DOHH2 (cell line): Measurements from ENCODE around the gene MTARC2.

Experiments used
- H3F3A ChIP-seq: fragments of 200-600 bp; sonication (generic), shearing (Covaris generic); 2 replicates; pipeline ENCODE4 v1.6.0; 2016; ENCODE audit warnings: antibody characterized with exemption, mild to moderate bottlenecking; ENCODE audit not compliant: control insufficient read depth, insufficient read depth
- H3K27ac ChIP-seq: fragments of 200-600 bp; sonication (generic); 2 replicates; pipeline ENCODE4 v1.5.1; 2014; ENCODE audit warnings: low read depth, mild to moderate bottlenecking, low read length, moderate library complexity
- H3K27me3 ChIP-seq: fragments of 200-600 bp; sonication (generic); 2 replicates; pipeline ENCODE4 v1.6.1; 2014; ENCODE audit warnings: mild to moderate bottlenecking, low read length, mixed read lengths; ENCODE audit not compliant: control insufficient read depth
- H3K36me3 ChIP-seq: fragments of 200-600 bp; sonication (generic); 2 replicates; pipeline ENCODE4 v1.6.1; 2014; ENCODE audit warnings: mild to moderate bottlenecking, low read length, moderate library complexity, mixed read lengths; ENCODE audit not compliant: control insufficient read depth
- H3K4me1 ChIP-seq: fragments of 200-600 bp; sonication (generic); 2 replicates; pipeline ENCODE4 v1.6.1; 2014; ENCODE audit warnings: mild to moderate bottlenecking, low read length, mixed read lengths; ENCODE audit not compliant: control insufficient read depth
- H3K4me2 ChIP-seq: fragments of 200-600 bp; sonication (generic); 2 replicates; pipeline ENCODE4 v1.6.0; 2014; ENCODE audit warnings: mild to moderate bottlenecking, low read length, moderate library complexity
- H3K4me3 ChIP-seq: fragments of 200-600 bp; sonication (generic); 2 replicates; pipeline ENCODE4 v1.5.1; 2014; ENCODE audit warnings: mild to moderate bottlenecking, low read length, mixed read lengths
- H3K79me2 ChIP-seq: fragments of 200-600 bp; sonication (generic); 2 replicates; pipeline ENCODE4 v1.6.1; 2014; ENCODE audit warnings: mild to moderate bottlenecking, low read length, mixed read lengths; ENCODE audit not compliant: control insufficient read depth
- H3K9me2 ChIP-seq: fragments of 200-600 bp; sonication (generic); replicated peaks from 2 replicates; pipeline ENCODE4 v1.6.1; 2014; ENCODE audit warnings: mild to moderate bottlenecking, low read length, mixed read lengths; ENCODE audit not compliant: control insufficient read depth
- H3K9me3 ChIP-seq: fragments of 200-600 bp; sonication (generic); 2 replicates; pipeline ENCODE4 v1.6.1; 2014; ENCODE audit warnings: antibody characterized with exemption, low read length, mixed read lengths; ENCODE audit not compliant: control insufficient read depth, insufficient read depth
- H4K20me1 ChIP-seq: fragments of 200-600 bp; sonication (generic); 2 replicates; pipeline ENCODE4 v1.6.0; 2014; ENCODE audit warnings: low read depth, mild to moderate bottlenecking, antibody characterized with exemption, low read length, moderate library complexity; ENCODE audit not compliant: control insufficient read depth, insufficient read depth
- CTCF ChIP-seq: fragments of 200-600 bp; sonication (generic); IDR thresholded peaks from one replicate; pipeline ENCODE4 v1.5.1; 2014; ENCODE audit warnings: antibody characterized with exemption, mild to moderate bottlenecking, low read depth, low read length; ENCODE audit not compliant: poor library complexity, severe bottlenecking
- EZH2phosphoT487 ChIP-seq: fragments of 200-600 bp; sonication (generic); IDR thresholded peaks from 2 replicates; pipeline ENCODE4 v1.6.1; 2017; ENCODE audit warnings: borderline replicate concordance, mild to moderate bottlenecking, antibody characterized with exemption, low read length, moderate library complexity, mixed read lengths

MTARC2 gene

GRCh38 chr1:220818421-220819173 lies 70.5 kb downstream of the MTARC2 start:
- no peaks in the 10 kb centered on the region for H3K79me2 ChIP-seq
- H3K9me3 ChIP-seq: no peaks in the 10 kb centered on the region
- no peaks in the 10 kb centered on the region for H3F3A ChIP-seq
- no peaks in the 10 kb centered on the region for H3K4me1 ChIP-seq
- no peaks in the 10 kb centered on the region for H3K36me3 ChIP-seq
- no peak overlapping the region for H3K4me3 ChIP-seq
- TF ChIP-seq EZH2phosphoT487 (no peak), CTCF (no peak)
- no peak overlapping the region for H3K4me2 ChIP-seq
- no peaks in the 10 kb centered on the region for H3K9me2 ChIP-seq
- H3K27ac ChIP-seq: no peak overlapping the region
- H3K27me3 ChIP-seq: no peaks in the 10 kb centered on the region
- no peaks in the 10 kb centered on the region for H4K20me1 ChIP-seq

GRCh38 chr1:220819467-220820026 lies 71.4 kb downstream of the MTARC2 start:
- Histone ChIP-seq H3K4me3 (no peak overlapping the region), H3K4me1 (no peaks in the 10 kb centered on the region), H3F3A (no peaks in the 10 kb centered on the region), H3K36me3 (no peaks in the 10 kb centered on the region), H3K9me2 (no peaks in the 10 kb centered on the region), H3K79me2 (no peaks in the 10 kb centered on the region), H3K9me3 (no peaks in the 10 kb centered on the region), H3K27me3 (no peaks in the 10 kb centered on the region), H4K20me1 (no peaks in the 10 kb centered on the region), H3K4me2 (no peak overlapping the region), H3K27ac (no peak overlapping the region)
- TF ChIP-seq CTCF: no peak

GRCh38 chr1:220824031-220824989 lies 76.2 kb downstream of the MTARC2 start:
- Histone ChIP-seq H3K27ac (no peak overlapping the region), H3K4me3 (no peak overlapping the region), H3K4me1 (no peaks in the 10 kb centered on the region), H3K4me2 (no peak overlapping the region), H3K79me2 (no peaks in the 10 kb centered on the region), H3K27me3 (no peaks in the 10 kb centered on the region), H4K20me1 (no peaks in the 10 kb centered on the region), H3K36me3 (no peaks in the 10 kb centered on the region), H3K9me2 (no peaks in the 10 kb centered on the region), H3F3A (no peaks in the 10 kb centered on the region), H3K9me3 (no peaks in the 10 kb centered on the region)
- TF ChIP-seq CTCF: no peak
- TF ChIP-seq EZH2phosphoT487: no peak
